GM23338 (cell line): ENCODE data around the gene FCHSD2. TPM values are rescaled to one million over a fixed set of nuclear protein-coding genes. Genes with fewer than 3 reads are reported as not detected.

Experiments
- ATAC-seq: fragments of 200-7000 bp; cut with Tn5 transposase; 3 replicates; pipeline ENCODE4 v1.9.1; 2020
- DNase-seq: peaks from one replicate; pipeline ENCODE4 v3.0.0-alpha.2; 2015; ENCODE audit warnings: low spot score
- H2AFZ ChIP-seq: fragments of 200-600 bp; sonication (generic); 2 replicates; pipeline ENCODE4 v1.8.0; 2016; ENCODE audit warnings: antibody characterized with exemption, mild to moderate bottlenecking, moderate library complexity
- H3F3A ChIP-seq: fragments of 200-600 bp; sonication (generic); replicated peaks from 2 replicates; pipeline ENCODE4 v1.8.0; 2017; ENCODE audit warnings: antibody characterized with exemption, mixed run types, low read depth
- H3K27ac ChIP-seq: fragments of 200-600 bp; sonication (generic); 2 replicates; pipeline ENCODE4 v1.6.1; 2016; ENCODE audit warnings: low read depth
- H3K27me3 ChIP-seq: fragments of 200-600 bp; sonication (generic); 2 replicates; pipeline ENCODE4 v1.8.0; 2016; ENCODE audit warnings: mild to moderate bottlenecking, mixed run types, moderate library complexity; ENCODE audit not compliant: insufficient read depth
- H3K36me3 ChIP-seq: fragments of 200-600 bp; sonication (generic); 2 replicates; pipeline ENCODE4 v1.8.0; 2016; ENCODE audit warnings: mild to moderate bottlenecking; ENCODE audit not compliant: insufficient read depth
- H3K4me1 ChIP-seq: fragments of 200-600 bp; sonication (generic); 2 replicates; pipeline ENCODE4 v1.8.0; 2016; ENCODE audit warnings: mild to moderate bottlenecking, moderate library complexity; ENCODE audit not compliant: insufficient read depth
- H3K4me2 ChIP-seq: fragments of 200-600 bp; sonication (generic); 2 replicates; pipeline ENCODE4 v1.7.1; 2017; ENCODE audit warnings: mixed run types
- H3K4me3 ChIP-seq: fragments of 200-600 bp; sonication (generic); 2 replicates; pipeline ENCODE4 v1.6.1; 2016; ENCODE audit warnings: mixed run types
- H3K79me2 ChIP-seq: fragments of 200-600 bp; sonication (generic); replicated peaks from 2 replicates; pipeline ENCODE4 v1.8.0; 2017; ENCODE audit warnings: mild to moderate bottlenecking; ENCODE audit not compliant: insufficient read depth
- H3K9me2 ChIP-seq: fragments of 200-600 bp; sonication (generic); 2 replicates; pipeline ENCODE4 v1.8.0; 2017; ENCODE audit not compliant: insufficient read depth
- H4K20me1 ChIP-seq: fragments of 200-600 bp; sonication (generic); replicated peaks from 2 replicates; pipeline ENCODE4 v1.8.0; 2017; ENCODE audit warnings: mild to moderate bottlenecking; ENCODE audit not compliant: insufficient read depth
- H3K27ac Mint-ChIP-seq: 2 replicates; pipeline ENCODE4 v1.8.0; 2020; ENCODE audit warnings: inconsistent platforms, mild to moderate bottlenecking, moderate library complexity, mixed read lengths
- H3K27me3 Mint-ChIP-seq: 3 replicates; pipeline ENCODE4 v1.8.0; 2022; ENCODE audit warnings: low read depth, mild to moderate bottlenecking, moderate library complexity, mixed read lengths, inconsistent platforms; ENCODE audit not compliant: insufficient read depth, poor library complexity
- H3K36me3 Mint-ChIP-seq: 3 replicates; pipeline ENCODE4 v1.8.0; 2021; ENCODE audit warnings: low read depth, mild to moderate bottlenecking, inconsistent platforms, moderate library complexity, mixed read lengths
- H3K4me1 Mint-ChIP-seq: 3 replicates; pipeline ENCODE4 v1.8.0; 2020; ENCODE audit warnings: mild to moderate bottlenecking, inconsistent platforms, mixed read lengths
- H3K4me3 Mint-ChIP-seq: 3 replicates; pipeline ENCODE4 v1.8.0; 2021; ENCODE audit warnings: moderate library complexity, mild to moderate bottlenecking, inconsistent platforms, mixed read lengths
- H3K9me3 Mint-ChIP-seq: 3 replicates; pipeline ENCODE4 v1.8.0; 2020; ENCODE audit warnings: moderate library complexity, mild to moderate bottlenecking, inconsistent platforms, mixed read lengths
- ETS1 ChIP-seq: IDR thresholded peaks from 2 replicates; pipeline ENCODE4 v1.6.1; 2016; ENCODE audit warnings: antibody characterized with exemption
- EZH2 ChIP-seq: fragments of 200-600 bp; sonication (generic); IDR thresholded peaks from one replicate; pipeline ENCODE4 v1.8.0; 2017; ENCODE audit warnings: antibody characterized with exemption, mild to moderate bottlenecking, low read depth; ENCODE audit not compliant: unreplicated experiment
- EZH2phosphoT487 ChIP-seq: fragments of 200-600 bp; sonication (generic); IDR thresholded peaks from one replicate; pipeline ENCODE4 v1.8.1; 2018; ENCODE audit warnings: antibody characterized with exemption; ENCODE audit not compliant: unreplicated experiment
- JUNB ChIP-seq: IDR thresholded peaks from one replicate; pipeline ENCODE4 v1.6.1; 2016; ENCODE audit warnings: antibody characterized with exemption; ENCODE audit not compliant: unreplicated experiment
- NANOG ChIP-seq: IDR thresholded peaks from 2 replicates; pipeline ENCODE4 v1.6.1; 2016; ENCODE audit warnings: antibody characterized with exemption, borderline replicate concordance
- STAT1 ChIP-seq: IDR thresholded peaks from one replicate; pipeline ENCODE4 v1.6.1; 2016; ENCODE audit warnings: antibody characterized with exemption; ENCODE audit not compliant: unreplicated experiment
- ZNF331 ChIP-seq: fragments of 250-450 bp; sonication (Bioruptor Pico); IDR thresholded peaks from 2 replicates; pipeline ENCODE4 v1.5.0; 2020; ENCODE audit warnings: low read depth, mild to moderate bottlenecking, moderate library complexity
- ZNF462 ChIP-seq: fragments of 250-450 bp; sonication (Bioruptor Pico); IDR thresholded peaks from 2 replicates; pipeline ENCODE4 v1.5.0; 2020; ENCODE audit warnings: mild to moderate bottlenecking, moderate library complexity
- polyA plus RNA-seq: library from polyadenylated mRNA; unstranded; fragments of >200 nt; fragmentation: Nextera tagmentation; extraction: Ambion mirVana; gene quantifications from 2 replicates; pipeline ENCODE4 v1.2.1, GENCODE V29; 2016
- total RNA-seq: library from RNA; depleted of rRNA; stranded (reverse); fragments of >200 nt; shearing (Covaris generic); gene quantifications from 2 replicates; pipeline ENCODE4 v1.2.3, GENCODE V29; 2014

The FCHSD2 gene
- total and polyA plus RNA-seq, 2 experiments from 2014 or later: 3.6 to 5.2 TPM

- TF ChIP-seq ZNF462 (CRISPR knock-in tag): no peak
- no peak for TF ChIP-seq JUNB
- TF ChIP-seq STAT1: no peak
- no peak for TF ChIP-seq EZH2phosphoT487
- no peak for TF ChIP-seq NANOG
- no peak for TF ChIP-seq EZH2
- no peak for TF ChIP-seq ETS1
Measured at GRCh38 chr11:73186294-73186850, 44.3 kb upstream of the FCHSD2 start (continued).

DNA sequence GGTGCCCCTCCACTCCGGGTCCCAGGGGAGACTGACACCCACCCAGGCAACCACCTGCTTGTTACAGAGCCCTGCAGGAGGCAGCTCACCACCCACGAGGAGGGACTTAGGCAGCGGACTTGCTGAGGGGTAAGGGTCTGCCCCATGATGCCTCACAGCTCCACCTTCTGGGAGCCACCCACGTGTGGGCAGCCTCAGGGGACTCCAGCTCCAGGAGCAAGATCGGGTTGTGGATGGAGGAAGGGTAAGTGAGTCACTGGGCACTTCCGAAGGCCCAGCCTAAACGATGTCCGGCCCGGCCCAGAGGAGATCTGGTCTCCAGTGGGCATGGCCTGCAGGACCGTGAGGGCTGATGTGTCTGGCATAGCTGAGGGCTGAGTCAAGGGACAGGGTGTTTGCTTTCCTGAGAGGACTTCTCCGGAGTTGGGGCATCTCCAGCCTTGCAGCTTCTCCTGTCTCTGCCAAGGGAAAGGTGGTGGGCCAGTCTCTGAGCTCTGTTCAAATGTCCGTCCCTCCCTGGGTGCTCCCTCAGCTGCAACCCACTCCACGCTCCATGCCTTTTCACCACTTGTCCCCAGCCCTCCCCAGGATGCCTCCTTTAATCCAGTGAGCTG is 43.7 kb upstream of the FCHSD2 start:
- TF ChIP-seq ZNF462 (CRISPR knock-in tag) (no peak), ZNF331 (CRISPR knock-in tag) (no peak)
- Histone ChIP-seq H4K20me1 (no peaks in the 10 kb centered on the region), H3K4me2 (no peak overlapping the region), H3K36me3 (no peaks in the 10 kb centered on the region), H3K27me3 (no peaks in the 10 kb centered on the region), H3K4me1 (no peaks in the 10 kb centered on the region), H3K27ac (no peak overlapping the region), H3F3A (no peaks in the 10 kb centered on the region), H2AFZ (peak overlapping the region; percentile 83), H3K9me2 (no peaks in the 10 kb centered on the region), H3K4me3 (no peak overlapping the region), H3K79me2 (no peaks in the 10 kb centered on the region)
- Mint-ChIP-seq H3K36me3 (no peaks in the 10 kb centered on the region), H3K4me1 (peaks cover 11% of the 10 kb centered on the region; the same call in 2 of the 3 replicates), H3K27ac (no peak overlapping the region), H3K27me3 (peaks cover 12% of the 10 kb centered on the region), H3K9me3 (no peaks in the 10 kb centered on the region), H3K4me3 (no peak overlapping the region)
- ATAC-seq (no peak), DNase-seq (no peak)
